WTC11 (cell line): Measurements from ENCODE around the gene SERAC1. TPM values are rescaled to one million over a fixed set of nuclear protein-coding genes. Genes with fewer than 3 reads are reported as not detected.

Experiments
- ATAC-seq: fragments of 200-7000 bp; cut with Tn5 transposase; 2 replicates; pipeline ENCODE4 v1.10.0; 2021; ENCODE audit warnings: mild to moderate bottlenecking, moderate library complexity
- CTCF ChIA-PET: fragments of 300-600 bp; sonication (Branson Sonifier 250); formaldehyde crosslinking; loops from one replicate; lab custom pipeline; 2021; ENCODE audit warnings: antibody characterized with exemption; lab: Charles Lee
- POLR2A ChIA-PET: fragments of 350-600 bp; sonication (Branson Sonifier 250); formaldehyde crosslinking; loops from one replicate; lab custom pipeline; 2021; ENCODE audit warnings: antibody characterized with exemption; lab: Charles Lee
- DNase-seq: peaks from one replicate; pipeline ENCODE4 v3.0.0; 2021; ENCODE audit warnings: low spot score
- H3K27ac Mint-ChIP-seq: 2 replicates; pipeline ENCODE4 v1.8.0; 2021; ENCODE audit warnings: mixed read lengths
- H3K27me3 Mint-ChIP-seq: 2 replicates; pipeline ENCODE4 v1.8.0; 2021; ENCODE audit warnings: low read depth, mild to moderate bottlenecking, moderate library complexity, mixed read lengths
- H3K36me3 Mint-ChIP-seq: 2 replicates; pipeline ENCODE4 v1.8.0; 2021; ENCODE audit warnings: mixed read lengths
- H3K4me1 Mint-ChIP-seq: 2 replicates; pipeline ENCODE4 v1.8.0; 2022; ENCODE audit warnings: mixed read lengths
- H3K4me3 Mint-ChIP-seq: 2 replicates; pipeline ENCODE4 v1.8.0; 2021; ENCODE audit warnings: mild to moderate bottlenecking, moderate library complexity, mixed read lengths
- H3K9me3 Mint-ChIP-seq: 2 replicates; pipeline ENCODE4 v1.8.0; 2021; ENCODE audit warnings: mixed read lengths
- ERG ChIP-seq: fragments of 250-450 bp; sonication (Bioruptor Pico); IDR thresholded peaks from 2 replicates; pipeline ENCODE4 v1.8.0; 2021; ENCODE audit warnings: mild to moderate bottlenecking
- ESRRA ChIP-seq: sonication (generic); formaldehyde crosslinking; IDR thresholded peaks from 2 replicates; pipeline ENCODE4 v1.8.1; 2022; ENCODE audit warnings: mild to moderate bottlenecking, missing genetic modification reagents, borderline replicate concordance
- ETV6 ChIP-seq: sonication (generic); formaldehyde crosslinking; IDR thresholded peaks from 2 replicates; pipeline ENCODE4 v1.8.1; 2022; ENCODE audit warnings: mild to moderate bottlenecking, missing genetic modification reagents
- FOXJ3 ChIP-seq: sonication (generic); formaldehyde crosslinking; IDR thresholded peaks from 2 replicates; pipeline ENCODE4 v1.9.0; 2021; ENCODE audit warnings: missing genetic modification reagents, mild to moderate bottlenecking, borderline replicate concordance
- GRHL2 ChIP-seq: fragments of 250-450 bp; sonication (Bioruptor Pico); IDR thresholded peaks from 2 replicates; pipeline ENCODE4 v1.8.0; 2022; ENCODE audit warnings: mild to moderate bottlenecking, moderate library complexity; ENCODE audit not compliant: insufficient replicate concordance, severe bottlenecking
- HMGA2 ChIP-seq: fragments of 250-450 bp; sonication (Bioruptor Pico); IDR thresholded peaks from 2 replicates; pipeline ENCODE4 v1.4.0; 2021; ENCODE audit warnings: mild to moderate bottlenecking, moderate library complexity
- JUN ChIP-seq: sonication (generic); formaldehyde crosslinking; IDR thresholded peaks from 2 replicates; pipeline ENCODE4 v1.8.0; 2023; ENCODE audit warnings: mild to moderate bottlenecking, missing genetic modification reagents
- NR1H2 ChIP-seq: sonication (generic); formaldehyde crosslinking; IDR thresholded peaks from 2 replicates; pipeline ENCODE4 v1.9.0; 2021; ENCODE audit warnings: mild to moderate bottlenecking, moderate library complexity, missing genetic modification reagents
- PREB ChIP-seq: sonication (generic); formaldehyde crosslinking; IDR thresholded peaks from 2 replicates; pipeline ENCODE4 v1.8.1; 2022; ENCODE audit warnings: mild to moderate bottlenecking, missing genetic modification reagents, moderate library complexity, borderline replicate concordance
- RELA ChIP-seq: sonication (generic); formaldehyde crosslinking; IDR thresholded peaks from 2 replicates; pipeline ENCODE4 v1.8.1; 2022; ENCODE audit warnings: missing genetic modification reagents, mild to moderate bottlenecking, borderline replicate concordance
- RORB ChIP-seq: fragments of 250-450 bp; sonication (Bioruptor Pico); IDR thresholded peaks from 2 replicates; pipeline ENCODE4 v1.9.0; 2021; ENCODE audit warnings: mild to moderate bottlenecking
- USF2 ChIP-seq: sonication (generic); formaldehyde crosslinking; IDR thresholded peaks from 2 replicates; pipeline ENCODE4 v1.8.1; 2023; ENCODE audit warnings: mild to moderate bottlenecking, missing genetic modification reagents, moderate library complexity
- ZBTB43 ChIP-seq: sonication (generic); formaldehyde crosslinking; IDR thresholded peaks from 2 replicates; pipeline ENCODE4 v1.8.1; 2023; ENCODE audit warnings: mild to moderate bottlenecking, missing genetic modification reagents
- ZNF263 ChIP-seq: sonication (generic); formaldehyde crosslinking; IDR thresholded peaks from 2 replicates; pipeline ENCODE4 v1.8.1; 2022; ENCODE audit warnings: low read depth, mild to moderate bottlenecking, moderate library complexity, missing genetic modification reagents
- ZSCAN18 ChIP-seq: fragments of 250-450 bp; sonication (Bioruptor Pico); IDR thresholded peaks from 2 replicates; pipeline ENCODE4 v2.1.2; 2022; ENCODE audit warnings: mild to moderate bottlenecking, moderate library complexity
- total RNA-seq: library from RNA; stranded (reverse); gene quantifications from 3 replicates; pipeline ENCODE4 v1.2.3, GENCODE V29; 2021

The SERAC1 gene
- total RNA-seq, 1 experiment from 2014 or later = 14.1 TPM

- Mint-ChIP-seq H3K4me1 (peaks cover 12% of the 10 kb centered on the region), H3K9me3 (no peaks in the 10 kb centered on the region), H3K27ac (peak overlapping the region; percentile 29; the same call in 1 of the 2 replicates), H3K4me3 (no peak overlapping the region), H3K36me3 (peaks cover 3% of the 10 kb centered on the region), H3K27me3 (no peaks in the 10 kb centered on the region)
- ATAC-seq = no peak; the same call in 1 of the 2 replicates
- POLR2A ChIA-PET = interaction anchor here (0.6 kb wide), 1 partner anchor 99 kb away, joined by 3 read pairs; no protein-coding TSS in a partner anchor
- CTCF ChIA-PET = interaction anchor here (1.1 to 1.4 kb wide), 2 partner anchors 35 to 42 kb away, joined by 3 to 4 read pairs; no protein-coding TSS in a partner anchor
- TF ChIP-seq ZNF263 (CRISPR knock-in tag) = no peak
- no peak for TF ChIP-seq PREB (CRISPR knock-in tag)
- DNase-seq = no peak
Measured at GRCh38 chr6:158068156-158068892, 99.7 kb downstream of the SERAC1 start.

- POLR2A ChIA-PET = no interaction called here
- TF ChIP-seq ZSCAN18 (CRISPR knock-in tag) (no peak), ERG (no peak), RORB (no peak), HMGA2 (CRISPR knock-in tag) (no peak), FOXJ3 (CRISPR knock-in tag) (no peak), ZBTB43 (CRISPR knock-in tag) (no peak), ETV6 (CRISPR knock-in tag) (no peak), JUN (CRISPR knock-in tag) (no peak), RELA (CRISPR knock-in tag) (no peak), GRHL2 (CRISPR knock-in tag) (no peak), NR1H2 (no peak), USF2 (CRISPR knock-in tag) (no peak), ESRRA (CRISPR knock-in tag) (no peak)
Measured at GRCh38 chr6:158067436-158068015, 100.5 kb downstream of the SERAC1 start.

More at GRCh38 chr6:158067436-158068015, 100.5 kb downstream of the SERAC1 start:
- no peak overlapping the region; the same call in 1 of the 2 replicates for H3K27ac Mint-ChIP-seq
- peaks cover 12% of the 10 kb centered on the region for H3K4me1 Mint-ChIP-seq
- no peaks in the 10 kb centered on the region for H3K27me3 Mint-ChIP-seq
- ATAC-seq (no peak), DNase-seq (no peak)
- H3K4me3 Mint-ChIP-seq = no peak overlapping the region
- H3K9me3 Mint-ChIP-seq = no peaks in the 10 kb centered on the region
- CTCF ChIA-PET = no interaction called here
- H3K36me3 Mint-ChIP-seq = peaks cover 3% of the 10 kb centered on the region
